CD4-positive, alpha-beta T cell (primary cell): Measurements from ENCODE around the gene PCGF3. TPM values are rescaled to one million over a fixed set of nuclear protein-coding genes. Genes with fewer than 3 reads are reported as not detected.
"Not testable (repeated sequence)": the region's sequence is repeated elsewhere in the genome, so short reads cannot be mapped to it uniquely, and the experiment has no call there.

ENCODE experiments used
- ATAC-seq: fragments of 200-7000 bp; cut with Tn5 transposase; one replicate; pipeline ENCODE4 v1.10.0; 2022; ENCODE audit warnings: mild to moderate bottlenecking; ENCODE audit not compliant: poor library complexity
- CTCF ChIA-PET: fragments of 350-600 bp; sonication (Branson Sonifier 250); formaldehyde crosslinking; loops from one replicate; lab custom pipeline; 2021; ENCODE audit warnings: antibody characterized with exemption, inconsistent platforms; lab: Charles Lee
- POLR2A ChIA-PET: fragments of 350-600 bp; sonication (Branson Sonifier 250); formaldehyde crosslinking; loops from one replicate; lab custom pipeline; 2021; ENCODE audit warnings: antibody characterized with exemption, inconsistent platforms; lab: Charles Lee
- DNase-seq, 14 experiments: peaks; one replicate each; pipeline ENCODE4 v3.0.0-alpha.2; 2013 to 2020; ENCODE audit warnings: mixed read lengths in 2 of 14
- H3K27ac ChIP-seq, 2 donors: one replicate each; pipeline versions ENCODE4 v1.5.1 to v1.7.0; 2013; ENCODE audit warnings: low read length in 2 of 2, low read depth in 1 of 2, mild to moderate bottlenecking in 1 of 2
- H3K27me3 ChIP-seq, 2 experiments: 1 replicate in 1 of 2; 2 replicates in 1 of 2; pipeline versions ENCODE4 v1.6.1 to v1.7.0; 2013; ENCODE audit warnings: low read length in 2 of 2, control low read depth in 1 of 2, mild to moderate bottlenecking in 1 of 2, moderate library complexity in 1 of 2; ENCODE audit not compliant: insufficient read depth in 2 of 2, control insufficient read depth in 1 of 2
- H3K36me3 ChIP-seq: one replicate; pipeline ENCODE4 v1.6.1; 2013; ENCODE audit warnings: low read length, control low read depth; ENCODE audit not compliant: insufficient read depth
- H3K4me1 ChIP-seq: one replicate; pipeline ENCODE4 v1.6.1; 2013; ENCODE audit warnings: low read length, control low read depth; ENCODE audit not compliant: insufficient read depth
- H3K4me3 ChIP-seq: one replicate; pipeline ENCODE4 v1.5.1; 2013; ENCODE audit warnings: mild to moderate bottlenecking, low read length, moderate library complexity
- H3K9me3 ChIP-seq, 2 experiments: 1 replicate in 1 of 2; 2 replicates in 1 of 2; pipeline versions ENCODE4 v1.6.1 to v1.7.0; 2013; ENCODE audit warnings: low read length in 2 of 2, mild to moderate bottlenecking in 2 of 2, control low read depth in 1 of 2, moderate library complexity in 1 of 2; ENCODE audit not compliant: control insufficient read depth in 1 of 2, insufficient read depth in 1 of 2
- H3K27ac Mint-ChIP-seq: one replicate; pipeline ENCODE4 v1.8.0; 2020; ENCODE audit warnings: mixed read lengths
- H3K27me3 Mint-ChIP-seq: one replicate; pipeline ENCODE4 v1.8.0; 2021; ENCODE audit warnings: mixed read lengths
- H3K36me3 Mint-ChIP-seq: one replicate; pipeline ENCODE4 v1.8.0; 2021; ENCODE audit warnings: low read depth, mixed read lengths
- H3K4me1 Mint-ChIP-seq: one replicate; pipeline ENCODE4 v1.8.0; 2021; ENCODE audit warnings: low read depth, mixed read lengths
- H3K4me3 Mint-ChIP-seq: one replicate; pipeline ENCODE4 v1.8.0; 2020; ENCODE audit warnings: mild to moderate bottlenecking, mixed read lengths
- H3K9me3 Mint-ChIP-seq: one replicate; pipeline ENCODE4 v1.8.0; 2020; ENCODE audit warnings: mixed read lengths
- CTCF ChIP-seq: fragments of 200-600 bp; IDR thresholded peaks from one replicate; pipeline ENCODE4 v1.8.0; 2022; ENCODE audit warnings: antibody characterized with exemption, mild to moderate bottlenecking
- intact Hi-C, 2 experiments: fragments of 100-400 bp; cut with DNase I in 1 of 2; cut with micrococcal nuclease in 1 of 2; formaldehyde crosslinking; loops; one replicate each; pipeline versions ENCODE4 v1.15.1 to v1.9.0; 2023 to 2025; cut with DNase I, micrococcal nuclease
- total RNA-seq, 174 experiments: library from RNA in 2 of 174; stranded (reverse) in 2 of 174; gene quantifications; one replicate each; pipeline ENCODE4 v1.2.3 and lab custom pipeline; 2021 to 2026

PCGF3 gene
- total RNA-seq, 2 experiments from 2014 or later = 45.1 to 48.6 TPM

GRCh38 chr4:692771-693554, 12.7 kb upstream of the PCGF3 start:
- H3K4me3 Mint-ChIP-seq = no peak overlapping the region
- intact Hi-C loops = no loop called here
- H3K27ac Mint-ChIP-seq = no peak overlapping the region
- TF ChIP-seq CTCF = no peak
- H3K4me3 ChIP-seq = no peak overlapping the region
- ChIA-PET POLR2A (no interaction called here), CTCF (no interaction called here)
- H3K27ac ChIP-seq = no peak overlapping the region
- DNase-seq (no peak), ATAC-seq (no peak)
- peaks cover 5 to 15% of the 10 kb centered on the region in 2 experiments for H3K27me3 ChIP-seq
- no peaks in the 10 kb centered on the region for H3K9me3 Mint-ChIP-seq
- peaks cover 0 to 2% of the 10 kb centered on the region in 2 experiments for H3K9me3 ChIP-seq
- no peaks in the 10 kb centered on the region for H3K4me1 Mint-ChIP-seq
- no peaks in the 10 kb centered on the region for H3K36me3 Mint-ChIP-seq
- peaks cover 9% of the 10 kb centered on the region for H3K4me1 ChIP-seq
- H3K36me3 ChIP-seq = no peaks in the 10 kb centered on the region
- peaks cover 18% of the 10 kb centered on the region for H3K27me3 Mint-ChIP-seq

GRCh38 chr4:694341-694940, 11.2 kb upstream of the PCGF3 start:
- H3K27ac ChIP-seq, H3K36me3 Mint-ChIP-seq, H3K4me1 ChIP-seq, ATAC-seq, H3K4me3 ChIP-seq, H3K27me3 ChIP-seq, CTCF ChIA-PET, H3K9me3 ChIP-seq, DNase-seq, H3K36me3 ChIP-seq, H3K4me3 Mint-ChIP-seq, intact Hi-C loops, H3K4me1 Mint-ChIP-seq, H3K27ac Mint-ChIP-seq, POLR2A ChIA-PET, H3K9me3 Mint-ChIP-seq: not testable (repeated sequence)
- peaks cover 18% of the 10 kb centered on the region for H3K27me3 Mint-ChIP-seq

- TF ChIP-seq CTCF = no peak
- ATAC-seq (no peak), DNase-seq (no peak)
- intact Hi-C loops = no loop called here
- H3K4me3 ChIP-seq = no peak overlapping the region
- Mint-ChIP-seq H3K4me3 (no peak overlapping the region), H3K4me1 (peaks cover 4% of the 10 kb centered on the region), H3K27me3 (no peaks in the 10 kb centered on the region), H3K27ac (peak overlapping the region; percentile 33), H3K9me3 (no peaks in the 10 kb centered on the region), H3K36me3 (no peaks in the 10 kb centered on the region)
- no peaks in the 10 kb centered on the region for H3K27me3 ChIP-seq
- POLR2A ChIA-PET = no interaction called here
- CTCF ChIA-PET = no interaction called here
- peaks cover 18% of the 10 kb centered on the region for H3K4me1 ChIP-seq
- H3K9me3 ChIP-seq = no peaks in the 10 kb centered on the region
- H3K27ac ChIP-seq = no peak overlapping the region
- no peaks in the 10 kb centered on the region for H3K36me3 ChIP-seq
Measured at GRCh38 chr4:699816-700580, 5.6 kb upstream of the PCGF3 start.
